OCI-LY7 (cell line): Measurements from ENCODE around the gene GRM4. TPM values are rescaled to one million over a fixed set of nuclear protein-coding genes. Genes with fewer than 3 reads are reported as not detected.

ENCODE experiments used
- BruUV-seq: library from RNA; stranded (reverse); fragments of 400-500 nt; replicated peaks from 2 replicates; lab custom pipeline; 2021; lab: Mats Ljungman, UMichigan
- CTCF ChIA-PET: fragments of 300-600 bp; sonication (Branson Sonifier 250); formaldehyde crosslinking; loops from one replicate; lab custom pipeline; 2022; ENCODE audit warnings: antibody characterized with exemption; ENCODE audit not compliant: unreplicated experiment; lab: Charles Lee
- POLR2A ChIA-PET: fragments of 300-600 bp; sonication (Branson Sonifier 250); formaldehyde crosslinking; loops from one replicate; lab custom pipeline; 2022; ENCODE audit warnings: antibody characterized with exemption; lab: Charles Lee
- DNase-seq: peaks from one replicate; pipeline ENCODE4 v3.0.0-alpha.2; 2015; ENCODE audit warnings: low spot score
- H2AFZ ChIP-seq: fragments of 200-600 bp; sonication (generic), shearing (Covaris generic); 2 replicates; pipeline ENCODE4 v1.6.1; 2014; ENCODE audit warnings: mild to moderate bottlenecking, antibody characterized with exemption, low read length, moderate library complexity
- H3K27ac ChIP-seq: fragments of 200-600 bp; sonication (generic); 2 replicates; pipeline ENCODE4 v1.5.1; 2014; ENCODE audit warnings: mixed run types, low read depth, mild to moderate bottlenecking, moderate library complexity, low read length, inconsistent platforms; ENCODE audit not compliant: poor library complexity, severe bottlenecking
- H3K36me3 ChIP-seq: fragments of 200-600 bp; sonication (generic); 2 replicates; pipeline ENCODE4 v1.6.1; 2014; ENCODE audit warnings: mild to moderate bottlenecking, antibody characterized with exemption, low read length, moderate library complexity, mixed read lengths; ENCODE audit not compliant: insufficient read depth
- H3K4me1 ChIP-seq: fragments of 200-600 bp; sonication (generic); 2 replicates; pipeline ENCODE4 v1.5.1; 2014; ENCODE audit warnings: mild to moderate bottlenecking, low read length; ENCODE audit not compliant: insufficient read depth, poor library complexity, severe bottlenecking
- H3K4me2 ChIP-seq: fragments of 200-600 bp; sonication (generic); 2 replicates; pipeline ENCODE4 v1.6.1; 2014; ENCODE audit warnings: mild to moderate bottlenecking, low read length
- H3K4me3 ChIP-seq: fragments of 200-600 bp; sonication (generic); 2 replicates; pipeline ENCODE4 v1.5.1; 2014; ENCODE audit warnings: mild to moderate bottlenecking, low read depth, low read length; ENCODE audit not compliant: poor library complexity, severe bottlenecking
- H3K79me2 ChIP-seq: fragments of 200-600 bp; sonication (generic); 2 replicates; pipeline ENCODE4 v1.6.1; 2016; ENCODE audit warnings: low read depth, mild to moderate bottlenecking, low read length, moderate library complexity, mixed read lengths; ENCODE audit not compliant: insufficient read depth
- H3K9me2 ChIP-seq: fragments of 200-600 bp; sonication (generic); 2 replicates; pipeline ENCODE4 v1.6.1; 2016; ENCODE audit warnings: mild to moderate bottlenecking, low read length, mixed read lengths; ENCODE audit not compliant: insufficient read depth
- H3K9me3 ChIP-seq: fragments of 200-600 bp; sonication (generic); 2 replicates; pipeline ENCODE4 v1.6.1; 2014; ENCODE audit warnings: mild to moderate bottlenecking, mixed run types, low read length, mixed read lengths
- H4K20me1 ChIP-seq: fragments of 200-600 bp; sonication (generic); 2 replicates; pipeline ENCODE4 v1.6.1; 2014; ENCODE audit warnings: mild to moderate bottlenecking, antibody characterized with exemption, low read length, moderate library complexity, mixed read lengths; ENCODE audit not compliant: insufficient read depth
- EZH2phosphoT487 ChIP-seq: fragments of 200-600 bp; sonication (generic); IDR thresholded peaks from 2 replicates; pipeline ENCODE4 v1.6.1; 2018; ENCODE audit warnings: low read depth, borderline replicate concordance, mild to moderate bottlenecking, mixed run types, antibody characterized with exemption, low read length, moderate library complexity, mixed read lengths
- intact Hi-C: fragments of 100-400 bp; cut with micrococcal nuclease; formaldehyde crosslinking; loops from one replicate; pipeline ENCODE4 v1.10.0; 2022; ENCODE audit not compliant: unreplicated experiment
- total RNA-seq, 2 experiments: library from RNA; depleted of rRNA in 1 of 2; stranded (reverse); fragments of >200 nt in 1 of 2; shearing (Covaris generic) in 1 of 2; gene quantifications; 2 replicates each; pipeline ENCODE4 v1.2.3, GENCODE V29; 2014 to 2022
- TF ChIP-seq, protein P1 (sequence below): fragments of 200-600 bp; sonication (generic); conservative IDR thresholded peaks from 2 replicates; pipeline ENCODE4 v1.5.1; 2014; ENCODE audit warnings: mild to moderate bottlenecking, antibody characterized with exemption, low read length, moderate library complexity, mixed read lengths

Gene GRM4
- total RNA-seq, 2 experiments from 2014 or later, result 0.73 to 1.3 TPM

GRCh38 chr6:34049395-34050342, 96.2 kb downstream of the GRM4 start:
- TF ChIP-seq EZH2phosphoT487, result no peak
- TF ChIP-seq, protein P1, sequence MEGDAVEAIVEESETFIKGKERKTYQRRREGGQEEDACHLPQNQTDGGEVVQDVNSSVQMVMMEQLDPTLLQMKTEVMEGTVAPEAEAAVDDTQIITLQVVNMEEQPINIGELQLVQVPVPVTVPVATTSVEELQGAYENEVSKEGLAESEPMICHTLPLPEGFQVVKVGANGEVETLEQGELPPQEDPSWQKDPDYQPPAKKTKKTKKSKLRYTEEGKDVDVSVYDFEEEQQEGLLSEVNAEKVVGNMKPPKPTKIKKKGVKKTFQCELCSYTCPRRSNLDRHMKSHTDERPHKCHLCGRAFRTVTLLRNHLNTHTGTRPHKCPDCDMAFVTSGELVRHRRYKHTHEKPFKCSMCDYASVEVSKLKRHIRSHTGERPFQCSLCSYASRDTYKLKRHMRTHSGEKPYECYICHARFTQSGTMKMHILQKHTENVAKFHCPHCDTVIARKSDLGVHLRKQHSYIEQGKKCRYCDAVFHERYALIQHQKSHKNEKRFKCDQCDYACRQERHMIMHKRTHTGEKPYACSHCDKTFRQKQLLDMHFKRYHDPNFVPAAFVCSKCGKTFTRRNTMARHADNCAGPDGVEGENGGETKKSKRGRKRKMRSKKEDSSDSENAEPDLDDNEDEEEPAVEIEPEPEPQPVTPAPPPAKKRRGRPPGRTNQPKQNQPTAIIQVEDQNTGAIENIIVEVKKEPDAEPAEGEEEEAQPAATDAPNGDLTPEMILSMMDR, result no peak
- BruUV-seq, result no TSS peak
- POLR2A ChIA-PET, result no interaction called here
- Histone ChIP-seq H3K79me2 (no peaks in the 10 kb centered on the region), H3K36me3 (no peaks in the 10 kb centered on the region), H3K9me3 (no peaks in the 10 kb centered on the region), H3K27ac (no peak overlapping the region), H3K9me2 (no peaks in the 10 kb centered on the region), H3K4me1 (peaks cover 10% of the 10 kb centered on the region), H3K4me2 (no peak overlapping the region), H3K4me3 (no peak overlapping the region), H2AFZ (no peak overlapping the region), H4K20me1 (no peaks in the 10 kb centered on the region)
- intact Hi-C loops, result no loop called here
- CTCF ChIA-PET, result no interaction called here
- no peak for DNase-seq

- Histone ChIP-seq H3K9me2 (no peaks in the 10 kb centered on the region), H4K20me1 (no peaks in the 10 kb centered on the region), H3K4me3 (no peak overlapping the region), H3K9me3 (no peaks in the 10 kb centered on the region), H2AFZ (no peak overlapping the region), H3K27ac (no peak overlapping the region), H3K79me2 (no peaks in the 10 kb centered on the region), H3K4me1 (peaks cover 1% of the 10 kb centered on the region), H3K36me3 (no peaks in the 10 kb centered on the region), H3K4me2 (no peak overlapping the region)
- ChIA-PET POLR2A (interaction anchor here (0.5 to 0.8 kb wide), 2 partner anchors 77 to 337 kb away, joined by 3 read pairs; partner anchors contain the start of gene UQCC2), CTCF (interaction anchor here (0.6 kb wide), 1 partner anchor 105 kb away, joined by 3 read pairs; no protein-coding TSS in a partner anchor)
- intact Hi-C loops, result no loop called here
- TF ChIP-seq, protein P1, result no peak
- no peak for TF ChIP-seq EZH2phosphoT487
- DNase-seq, result no peak
- no TSS peak for BruUV-seq
Measured at GRCh38 chr6:34047913-34048867, 97.7 kb downstream of the GRM4 start.
